NCI-H510A (cell line): ENCODE results near the gene CARD11.

Experiments
- DNase-seq: peaks from one replicate; lab custom pipeline; 2025; lab: John Stamatoyannopoulos, UW

Gene CARD11

GRCh38 chr7:3043544-3044371 lies at the start of gene CARD11:
CARD11 (minus strand) TSS chr7:3043867; CDS start chr7:2958506, 85,361 bp downstream.
- no peak for DNase-seq

DNA sequence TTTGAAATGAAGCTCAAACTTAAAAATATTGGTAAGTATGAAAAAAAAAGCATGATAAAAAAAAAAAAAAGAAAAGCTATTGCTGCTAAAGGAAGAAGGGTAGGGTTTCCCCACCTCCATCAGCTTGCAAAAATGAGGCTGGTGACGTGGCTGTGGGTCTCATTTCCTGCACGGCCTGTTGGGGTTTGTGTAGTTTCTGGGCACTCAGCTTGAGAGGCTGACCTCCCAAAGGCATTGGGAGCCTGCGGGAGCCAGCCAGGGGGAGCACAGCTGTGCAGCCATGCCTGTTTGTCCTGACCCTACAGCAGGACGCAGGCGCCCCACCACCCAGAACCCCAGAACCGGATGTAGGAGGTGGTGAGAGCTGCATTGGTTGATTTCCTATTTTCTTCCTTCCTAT lies 48.8 kb upstream of the CARD11 start:
- DNase-seq: no peak

DNA sequence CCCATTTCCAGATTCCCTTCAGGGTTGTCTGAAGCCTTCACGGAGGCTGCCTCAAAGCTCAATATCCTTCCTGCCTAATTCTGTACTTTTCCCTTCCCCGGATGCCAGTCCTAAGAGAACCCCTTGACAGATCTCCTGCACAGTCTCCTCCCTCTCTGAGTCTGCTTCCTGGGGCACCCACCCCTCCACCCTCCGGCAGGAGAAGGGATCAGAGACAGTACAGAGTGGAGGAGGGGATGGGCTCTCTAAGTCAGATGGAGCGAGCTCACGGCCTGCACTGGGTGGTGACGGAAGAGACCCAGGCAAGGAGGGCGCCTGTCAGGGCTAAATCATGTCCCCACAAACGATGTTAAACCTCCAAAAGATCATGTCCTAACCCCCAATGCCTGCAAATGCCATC lies 48.0 kb upstream of the CARD11 start:
- DNase-seq: no peak

GRCh38 chr7:3089493-3089892 lies 45.8 kb upstream of the CARD11 start:
- no peak for DNase-seq

DNA sequence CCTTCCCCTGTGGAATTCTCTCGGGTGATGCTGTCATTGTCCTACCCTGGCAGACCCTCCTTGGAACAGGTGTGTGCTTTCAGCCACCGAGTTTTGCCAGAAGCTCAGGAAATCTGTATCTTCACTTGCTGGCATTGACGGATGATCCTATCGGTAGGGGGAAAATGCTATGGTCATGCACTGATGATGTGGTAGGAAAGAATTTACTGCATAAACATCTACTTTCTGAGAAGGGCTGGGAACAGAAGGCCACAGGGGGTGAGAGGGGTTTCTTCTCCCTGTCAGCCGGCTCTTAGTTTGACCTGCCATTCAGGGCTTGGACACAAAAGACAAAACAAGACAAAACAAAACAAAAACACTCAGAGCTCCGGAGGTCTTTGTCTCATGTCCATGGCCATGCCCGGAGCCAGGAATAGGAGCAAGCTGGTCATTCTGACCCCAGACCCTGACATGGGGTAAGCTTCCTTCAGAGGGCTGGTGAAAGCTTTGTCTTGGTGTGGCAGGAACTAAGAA lies 43.6 kb upstream of the CARD11 start:
- DNase-seq: no peak

DNA sequence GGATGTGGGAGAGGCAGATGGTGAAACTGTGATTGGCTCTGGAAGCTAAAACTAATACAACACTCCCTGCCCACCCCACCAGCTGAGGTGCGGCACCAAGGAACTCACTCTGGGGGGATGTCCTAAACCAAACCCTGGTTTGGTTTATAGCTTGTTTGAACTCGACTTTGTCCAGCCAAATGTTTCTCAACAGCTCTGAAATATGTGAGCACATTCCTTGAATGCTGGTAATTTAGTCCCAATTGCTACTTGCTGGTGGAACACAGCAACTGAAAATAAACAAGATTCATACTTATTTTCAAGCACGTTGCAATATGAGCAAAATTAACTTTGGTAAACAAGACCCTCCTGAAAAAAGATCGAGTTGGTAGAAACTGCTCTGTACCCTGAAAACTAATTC lies 39.7 kb upstream of the CARD11 start:
- no peak for DNase-seq

DNA sequence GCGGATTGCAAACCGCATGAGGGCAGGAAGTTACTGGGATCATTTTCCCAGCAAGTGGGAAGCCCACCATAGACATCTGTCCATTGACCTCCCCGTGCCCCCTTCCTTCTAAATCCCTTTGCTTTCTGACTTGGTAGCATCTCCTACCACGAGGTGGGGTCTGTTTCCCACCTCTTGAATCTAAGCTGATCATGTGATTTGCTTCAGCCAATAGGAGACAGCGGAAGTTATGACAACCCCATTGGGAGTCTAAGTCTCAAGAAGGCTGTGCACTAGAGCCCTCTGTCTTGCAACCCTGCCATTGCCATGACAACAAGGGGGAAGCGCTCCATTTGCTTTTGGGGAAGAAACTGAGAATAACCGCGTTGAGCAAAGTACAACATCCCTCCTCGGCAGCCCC lies 39.2 kb upstream of the CARD11 start:
- no peak for DNase-seq

DNA sequence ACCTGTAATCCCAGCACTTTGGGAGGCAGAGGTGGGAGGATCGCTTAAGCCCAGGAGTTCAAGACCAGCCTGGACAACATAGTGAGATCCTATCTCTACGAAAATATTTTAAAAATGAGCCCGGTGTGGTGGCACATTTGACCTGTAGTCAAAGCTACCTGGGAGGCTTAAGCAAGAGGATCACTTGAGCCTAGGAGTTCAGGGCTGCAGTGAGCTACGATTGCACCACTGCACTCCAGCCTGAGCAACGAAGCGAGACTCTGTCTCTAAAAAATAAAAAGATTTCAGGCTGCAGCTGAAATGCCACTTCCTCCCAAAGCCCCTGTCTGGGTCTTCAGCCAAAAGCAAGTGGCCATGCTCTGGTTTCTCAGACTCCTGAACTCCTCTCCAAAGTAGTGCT lies 38.7 kb upstream of the CARD11 start:
- DNase-seq: no peak

GRCh38 chr7:3080106-3080505 lies 36.4 kb upstream of the CARD11 start:
- no peak for DNase-seq

GRCh38 chr7:3078514-3078913 lies 34.8 kb upstream of the CARD11 start:
- no peak for DNase-seq

GRCh38 chr7:3076700-3077099 lies 33.0 kb upstream of the CARD11 start:
- no peak for DNase-seq

- DNase-seq: no peak
Measured at GRCh38 chr7:3076163-3076562, 32.5 kb upstream of the CARD11 start.

DNA sequence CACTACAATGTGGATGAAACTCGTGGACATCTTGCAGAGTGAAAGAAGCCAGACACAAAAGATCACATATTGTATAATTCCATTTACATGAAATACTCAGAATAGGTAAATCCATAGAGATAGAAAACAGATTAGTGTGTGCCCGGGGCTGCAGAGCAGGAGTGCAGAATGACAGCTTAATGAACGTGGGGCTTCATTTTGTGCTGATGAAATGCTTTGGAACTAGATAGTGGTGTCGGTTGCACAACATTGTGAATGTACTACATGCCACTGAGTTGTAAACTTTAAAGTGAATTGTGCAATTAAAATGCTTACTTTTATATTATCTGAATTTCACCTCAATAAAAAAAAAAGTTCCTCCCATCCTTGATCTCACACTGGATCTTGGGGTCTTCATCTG lies 31.8 kb upstream of the CARD11 start:
- DNase-seq: no peak

GRCh38 chr7:3074459-3074821 lies 30.8 kb upstream of the CARD11 start:
- no peak for DNase-seq

GRCh38 chr7:3073763-3074458 lies 30.2 kb upstream of the CARD11 start:
- no peak for DNase-seq

- DNase-seq: no peak
Measured at GRCh38 chr7:3070908-3071307, 27.2 kb upstream of the CARD11 start.

DNA sequence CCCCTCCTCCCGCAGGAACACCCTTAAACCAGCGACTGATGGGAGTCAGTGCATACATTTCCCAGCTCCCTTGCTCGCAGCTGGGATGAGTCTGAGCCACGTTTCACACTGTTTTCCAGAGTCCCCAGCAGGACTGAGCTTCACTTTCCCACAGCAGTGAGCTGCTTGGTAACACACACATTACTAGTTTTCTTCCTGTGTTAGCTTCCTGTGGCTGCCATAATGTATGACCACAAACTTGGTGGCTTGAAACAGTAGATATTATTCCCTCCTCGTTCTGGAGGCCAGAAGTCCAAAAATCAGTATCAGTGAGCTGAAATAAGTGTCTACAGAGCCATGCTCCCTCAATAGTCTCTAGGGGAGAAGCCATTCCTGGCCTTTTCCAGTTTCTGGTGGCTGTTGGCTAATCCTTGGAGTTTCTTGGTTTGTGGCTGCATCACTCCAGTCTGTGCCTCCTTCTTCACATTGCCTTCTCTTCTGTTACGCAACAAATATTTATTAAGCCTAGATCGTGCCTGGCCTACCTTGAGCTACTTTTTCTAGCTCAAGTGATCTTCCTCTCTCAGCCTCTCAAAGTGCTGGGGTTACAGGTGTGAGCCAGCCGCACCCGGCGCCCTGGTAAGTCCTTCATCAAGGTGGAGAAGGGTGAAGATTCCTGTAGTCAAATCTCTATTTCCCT lies 26.2 kb upstream of the CARD11 start:
- DNase-seq: no peak

- no peak for DNase-seq
Measured at GRCh38 chr7:3068530-3068929, 24.9 kb upstream of the CARD11 start.

GRCh38 chr7:3067606-3068380 lies 24.1 kb upstream of the CARD11 start:
- no peak for DNase-seq

- DNase-seq: no peak
Measured at GRCh38 chr7:3067193-3067592, 23.5 kb upstream of the CARD11 start.

GRCh38 chr7:3066506-3066905 lies 22.8 kb upstream of the CARD11 start:
- no peak for DNase-seq

- no peak for DNase-seq
Measured at GRCh38 chr7:3065724-3066143, 22.1 kb upstream of the CARD11 start.
